Fibroblast of skin of right quadriceps (primary cell): ENCODE data around the gene EEPD1.
A peak's percentile ranks its signal among the peaks of the same experiment; 100 is the strongest.
"Not testable (repeated sequence)": the region's sequence is repeated elsewhere in the genome, so short reads cannot be mapped to it uniquely, and the experiment has no call there.

Experiments used
- DNase-seq: peaks from one replicate; pipeline ENCODE4 v3.0.0-alpha.2; 2013

EEPD1 gene

GRCh38 chr7:36217961-36218284, 64.9 kb downstream of the EEPD1 start:
- DNase-seq: no peak

GRCh38 chr7:36219429-36219828, 66.4 kb downstream of the EEPD1 start:
- no peak for DNase-seq

DNA sequence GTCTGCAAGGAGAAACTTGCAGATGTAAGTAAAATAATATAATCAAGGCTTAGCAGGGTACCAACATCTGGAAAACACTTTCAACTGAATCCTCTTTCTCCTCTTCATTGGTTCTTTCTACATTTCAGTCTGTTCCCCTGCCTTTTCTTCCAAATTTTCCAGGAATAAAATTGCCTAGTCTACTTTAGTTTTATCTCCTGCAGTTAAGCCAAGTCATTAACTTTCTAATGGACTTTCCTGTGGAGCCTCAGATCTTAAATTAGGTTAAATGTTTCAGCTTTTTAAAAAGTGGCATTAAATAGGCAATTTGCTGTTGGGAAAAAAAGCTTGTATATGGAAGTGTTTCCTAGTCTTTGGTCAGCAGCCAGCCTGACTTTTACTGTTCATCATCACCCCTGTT, 70.8 kb downstream of the EEPD1 start:
- no peak for DNase-seq

- DNase-seq: peak; percentile 30
Measured at GRCh38 chr7:36224934-36225858, 72.1 kb downstream of the EEPD1 start.

- DNase-seq: no peak
Measured at GRCh38 chr7:36226151-36226550, 73.1 kb downstream of the EEPD1 start.

GRCh38 chr7:36227223-36227622, 74.2 kb downstream of the EEPD1 start:
- DNase-seq: peak; percentile 92

DNA sequence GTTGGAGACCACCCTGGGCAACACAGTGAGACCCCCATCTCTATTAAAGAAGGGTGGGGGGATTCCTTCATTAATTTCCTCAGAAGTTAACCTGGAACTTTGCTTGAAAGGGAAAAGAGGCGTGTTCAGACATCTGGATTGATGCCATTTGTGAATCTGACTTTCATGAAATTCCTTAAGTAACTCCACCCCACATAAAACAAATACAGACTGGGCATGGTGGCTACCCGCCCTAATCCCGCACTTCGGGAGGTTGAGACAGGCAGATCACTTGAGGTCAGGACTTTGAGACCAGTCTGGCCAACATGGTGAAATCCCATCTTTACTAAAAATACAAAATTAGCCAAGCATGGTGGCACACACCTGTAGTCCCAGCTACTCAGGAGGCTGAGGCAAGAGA, 75.0 kb downstream of the EEPD1 start:
- DNase-seq: no peak

GRCh38 chr7:36231406-36231805, 78.4 kb downstream of the EEPD1 start:
- DNase-seq: no peak

DNA sequence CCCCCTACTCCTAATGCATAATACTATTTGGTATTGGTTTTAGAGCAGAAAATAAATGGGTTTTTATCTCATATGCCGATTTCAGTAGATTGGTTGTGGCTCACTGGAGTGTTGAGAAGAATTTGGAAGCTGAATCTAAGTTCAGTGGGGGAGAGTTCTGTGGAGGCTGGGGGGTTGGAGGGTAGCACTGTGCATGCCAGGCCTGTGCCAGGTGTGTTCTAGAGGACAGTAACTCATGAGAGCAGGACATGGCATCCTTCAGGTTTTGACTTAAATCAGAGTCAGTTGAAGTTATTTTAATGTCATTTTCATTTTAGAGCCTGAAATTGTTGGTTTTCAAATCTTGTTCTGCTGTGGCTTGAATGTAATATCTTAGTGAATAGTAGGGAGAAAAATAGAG, 79.5 kb downstream of the EEPD1 start:
- no peak for DNase-seq

- no peak for DNase-seq
Measured at GRCh38 chr7:36232971-36233550, 80.0 kb downstream of the EEPD1 start.

- DNase-seq: no peak
Measured at GRCh38 chr7:36236073-36236472, 83.0 kb downstream of the EEPD1 start.

DNA sequence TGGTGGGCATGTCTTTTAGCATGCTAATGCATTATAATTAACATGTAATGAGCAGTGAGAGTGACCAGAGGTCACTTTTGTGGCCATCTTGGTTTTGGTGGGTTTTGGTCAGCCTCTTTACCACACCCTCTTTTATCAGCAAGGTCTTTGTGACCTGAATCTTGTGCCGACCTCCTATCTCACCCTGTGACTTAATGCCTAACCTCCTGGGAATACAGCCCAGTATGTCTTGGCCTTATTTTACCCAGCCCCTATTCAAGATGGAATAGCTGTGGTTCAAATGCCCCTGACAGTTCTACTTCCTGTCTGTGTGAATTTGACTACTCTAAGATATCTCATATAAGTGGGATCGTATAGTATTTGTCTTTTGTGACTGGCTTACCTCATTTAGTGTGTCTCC, 85.1 kb downstream of the EEPD1 start:
- DNase-seq: no peak

DNA sequence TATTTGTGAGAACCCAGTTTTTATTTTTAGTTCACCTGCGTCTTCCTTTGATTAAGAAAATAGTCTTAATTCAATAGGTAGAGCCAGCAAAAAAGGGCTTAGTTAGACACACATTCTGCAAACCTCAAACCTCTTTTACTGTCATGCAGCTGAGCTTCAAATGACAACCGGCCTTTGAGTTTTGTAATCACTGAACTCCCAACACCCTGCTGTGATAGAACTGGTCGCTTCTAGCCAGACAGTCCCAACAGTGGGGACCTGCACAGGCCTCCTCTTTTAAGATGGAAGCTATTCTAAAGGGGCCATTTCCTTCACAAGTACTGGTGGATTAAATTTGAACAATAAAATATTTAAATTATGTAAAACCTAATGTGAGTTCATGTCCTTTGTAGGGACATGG, 90.3 kb downstream of the EEPD1 start:
- DNase-seq: not testable (repeated sequence)

GRCh38 chr7:36244001-36244400, 90.9 kb downstream of the EEPD1 start:
- DNase-seq: not testable (repeated sequence)

DNA sequence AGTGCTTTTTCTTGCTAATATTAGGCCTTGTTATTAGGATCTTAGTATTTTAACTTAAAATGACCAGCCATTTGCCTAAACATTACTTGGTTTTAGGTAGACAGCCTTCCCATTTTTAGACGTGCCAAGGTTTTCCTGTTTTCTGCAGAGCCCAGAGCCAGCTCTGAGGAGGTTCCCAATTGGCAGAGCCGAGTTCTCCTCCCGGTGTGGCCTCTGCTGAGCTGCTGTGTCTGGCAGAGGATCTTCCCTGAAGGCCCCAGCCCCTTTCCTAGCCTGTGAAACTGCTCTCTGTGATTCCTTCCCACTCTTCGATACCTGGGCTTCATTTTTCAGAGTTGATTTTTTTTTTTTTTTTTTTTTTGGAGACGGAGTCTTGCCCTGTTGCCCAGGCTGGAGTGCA, 91.4 kb downstream of the EEPD1 start:
- no peak for DNase-seq

DNA sequence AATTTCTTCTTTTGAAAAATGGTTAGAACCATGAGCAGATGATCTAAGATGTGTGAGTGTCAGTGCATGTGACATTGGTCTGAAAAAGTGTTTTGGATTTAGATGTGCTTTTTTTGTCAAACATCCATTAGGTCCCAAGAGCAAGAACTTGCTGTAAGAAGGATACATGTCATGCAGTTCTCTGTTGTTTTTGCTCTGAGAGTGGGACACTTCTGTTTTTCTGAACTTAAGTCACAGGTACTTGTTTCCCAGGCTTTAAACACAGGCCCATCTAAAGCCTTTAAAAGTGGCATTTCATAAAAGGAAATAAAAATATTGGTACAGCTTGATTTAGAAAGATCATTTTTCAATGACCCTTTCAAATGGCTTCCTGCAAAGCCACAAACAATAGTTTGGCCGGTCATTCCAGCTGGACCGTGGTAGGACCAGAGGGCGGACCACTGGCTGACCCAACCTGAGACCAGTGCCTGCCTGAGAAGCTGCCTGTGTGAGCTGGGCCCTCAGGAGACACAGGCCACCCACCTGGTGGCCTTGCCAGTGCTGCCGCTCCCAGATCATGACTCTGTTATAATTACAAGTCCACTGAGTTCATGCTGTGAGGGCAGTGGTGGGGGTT, 92.7 kb downstream of the EEPD1 start:
- no peak for DNase-seq

GRCh38 chr7:36249091-36249490, 96.0 kb downstream of the EEPD1 start:
- DNase-seq: no peak

DNA sequence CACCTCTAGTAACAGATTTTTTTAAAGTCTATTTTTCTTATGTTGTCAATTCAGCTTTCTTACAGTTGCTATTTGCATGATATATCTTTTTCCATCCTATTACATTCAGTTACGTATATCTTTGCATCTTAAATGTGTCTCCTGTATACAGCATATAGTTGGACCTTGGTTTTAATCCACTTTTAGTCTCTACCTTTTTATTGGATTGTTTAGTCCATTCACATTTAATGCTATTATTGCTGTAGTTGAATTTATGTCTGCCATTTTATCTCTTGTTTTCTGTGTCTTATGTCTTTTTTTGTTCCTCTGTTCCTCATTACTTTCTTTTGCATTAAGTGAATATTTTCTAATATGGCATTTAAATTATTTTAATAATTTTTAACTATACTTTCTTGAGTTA, 100.6 kb downstream of the EEPD1 start:
- DNase-seq: no peak

GRCh38 chr7:36258510-36259259, 105.6 kb downstream of the EEPD1 start:
- peak; percentile 88 for DNase-seq

DNA sequence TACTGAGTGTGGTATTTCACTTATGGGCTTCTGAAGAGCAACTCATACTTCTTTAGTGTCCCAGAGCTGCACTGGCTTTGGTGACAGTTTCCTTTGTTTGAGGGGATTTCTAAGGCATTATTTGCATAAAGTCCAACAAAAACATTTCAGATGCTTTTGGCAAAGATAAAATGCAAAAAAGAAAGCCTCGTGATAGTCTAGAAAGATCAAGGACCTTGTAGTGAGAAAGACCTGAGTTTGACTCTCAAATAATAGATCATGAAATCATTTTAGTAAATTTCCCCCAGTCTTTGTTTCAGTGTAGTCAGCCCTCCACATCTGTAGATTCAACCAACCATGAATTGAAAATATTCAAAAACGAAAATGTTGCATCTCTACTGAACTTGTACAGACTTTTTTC, 107.4 kb downstream of the EEPD1 start:
- DNase-seq: no peak

GRCh38 chr7:36261019-36261754, 108.1 kb downstream of the EEPD1 start:
- peak; percentile 23 for DNase-seq

- DNase-seq: no peak
Measured at GRCh38 chr7:36262309-36263094, 109.4 kb downstream of the EEPD1 start.
